IgD-negative memory B cell (primary cell): ENCODE data around the gene HRK. TPM values are rescaled to one million over a fixed set of nuclear protein-coding genes. Genes with fewer than 3 reads are reported as not detected.
A peak's percentile ranks its signal among the peaks of the same experiment; 100 is the strongest.

Experiments used
- H3K27ac Mint-ChIP-seq, 3 donors: one replicate each; pipeline ENCODE4 v1.8.0; 2020 to 2022; ENCODE audit warnings: mild to moderate bottlenecking in 3 of 3, mixed read lengths in 3 of 3, moderate library complexity in 1 of 3
- H3K27me3 Mint-ChIP-seq: one replicate; pipeline ENCODE4 v1.8.0; 2021; ENCODE audit warnings: mixed read lengths
- H3K36me3 Mint-ChIP-seq: one replicate; pipeline ENCODE4 v1.8.0; 2020; ENCODE audit warnings: mild to moderate bottlenecking, mixed read lengths
- H3K4me1 Mint-ChIP-seq, 3 donors: one replicate each; pipeline ENCODE4 v1.8.0; 2020 to 2022; ENCODE audit warnings: mixed read lengths in 3 of 3, mild to moderate bottlenecking in 1 of 3
- H3K4me3 Mint-ChIP-seq, 4 donors: one replicate each; pipeline ENCODE4 v1.8.0; 2020 to 2022; ENCODE audit warnings: mild to moderate bottlenecking in 4 of 4, mixed read lengths in 4 of 4, moderate library complexity in 3 of 4
- H3K9me3 Mint-ChIP-seq, 3 donors: one replicate each; pipeline ENCODE4 v1.8.0; 2020 to 2021; ENCODE audit warnings: mixed read lengths in 3 of 3, mild to moderate bottlenecking in 1 of 3
- polyA plus RNA-seq: library from polyadenylated mRNA; unstranded; fragments of 300-500 nt; fragmentation: Illumina TruSeq; gene quantifications from one replicate; pipeline ENCODE4 v1.2.3, GENCODE V29; 2021

HRK gene
- polyA plus RNA-seq, 1 donor from 2014 or later = 3.7 TPM

- no peak overlapping the region for H3K27ac Mint-ChIP-seq
- no peak overlapping the region for H3K4me3 Mint-ChIP-seq
These were observed 34.1 kb upstream of the HRK start for GRCh38 chr12:116915326-116915725.

GRCh38 chr12:116910645-116911451 lies 29.6 kb upstream of the HRK start, which contains the start of gene FBXW8:
FBXW8 (plus strand) TSS chr12:116910950; CDS start chr12:116911038, 88 bp downstream.
- Mint-ChIP-seq H3K36me3 (peaks cover 1% of the 10 kb centered on the region), H3K9me3 (no peaks in the 10 kb centered on the region), H3K4me3 (peak within 1 kb of the TSS; percentile 88 to 97 (median 95)), H3K27ac (peak within 1 kb of the TSS; percentile 47 to 90 (median 82)), H3K27me3 (peaks cover 1% of the 10 kb centered on the region), H3K4me1 (peaks cover 8 to 25% (median 21%) of the 10 kb centered on the region in 3 donors)

More at GRCh38 chr12:116915326-116915725, 34.1 kb upstream of the HRK start:
- Mint-ChIP-seq H3K9me3 (peaks cover 0 to 6% (median 0%) of the 10 kb centered on the region in 3 donors), H3K36me3 (peaks cover 1% of the 10 kb centered on the region), H3K4me1 (peaks cover 30 to 57% (median 39%) of the 10 kb centered on the region in 3 donors), H3K27me3 (no peaks in the 10 kb centered on the region)

- peak overlapping the region; percentile 80 to 95 (median 94) for H3K4me3 Mint-ChIP-seq
- H3K36me3 Mint-ChIP-seq = peaks cover 1% of the 10 kb centered on the region
- no peaks in the 10 kb centered on the region for H3K9me3 Mint-ChIP-seq
- H3K27ac Mint-ChIP-seq = peak overlapping the region; percentile 2 to 90 (median 82)
- H3K4me1 Mint-ChIP-seq = peaks cover 6 to 23% (median 20%) of the 10 kb centered on the region in 3 donors
- peaks cover 1% of the 10 kb centered on the region for H3K27me3 Mint-ChIP-seq
These were observed 29.0 kb upstream of the HRK start for GRCh38 chr12:116910280-116910644.

- no peak overlapping the region for H3K27ac Mint-ChIP-seq
- H3K9me3 Mint-ChIP-seq = peaks cover 0 to 4% (median 0%) of the 10 kb centered on the region in 3 donors
- H3K4me3 Mint-ChIP-seq = no peak overlapping the region
- H3K27me3 Mint-ChIP-seq = peaks cover 18% of the 10 kb centered on the region
- peaks cover 0 to 5% (median 3%) of the 10 kb centered on the region in 3 donors for H3K4me1 Mint-ChIP-seq
- H3K36me3 Mint-ChIP-seq = peaks cover 6% of the 10 kb centered on the region
These were observed 25.0 kb upstream of the HRK start for GRCh38 chr12:116906285-116906684.

GRCh38 chr12:116903818-116904217 lies 22.6 kb upstream of the HRK start:
- H3K27me3 Mint-ChIP-seq = peaks cover 32% of the 10 kb centered on the region
- peaks cover 0 to 1% (median 0%) of the 10 kb centered on the region in 3 donors for H3K4me1 Mint-ChIP-seq
- H3K36me3 Mint-ChIP-seq = peaks cover 6% of the 10 kb centered on the region
- H3K9me3 Mint-ChIP-seq = peaks cover 0 to 4% (median 0%) of the 10 kb centered on the region in 3 donors
- H3K4me3 Mint-ChIP-seq = no peak overlapping the region
- H3K27ac Mint-ChIP-seq = no peak overlapping the region

- Mint-ChIP-seq H3K9me3 (peaks cover 0 to 4% (median 0%) of the 10 kb centered on the region in 3 donors), H3K27ac (no peak overlapping the region), H3K4me1 (peaks cover 0 to 1% (median 0%) of the 10 kb centered on the region in 3 donors), H3K36me3 (peaks cover 6% of the 10 kb centered on the region), H3K27me3 (peaks cover 40% of the 10 kb centered on the region), H3K4me3 (no peak overlapping the region)
These were observed 20.4 kb upstream of the HRK start for GRCh38 chr12:116901612-116902011.

- peaks cover 32% of the 10 kb centered on the region for H3K27me3 Mint-ChIP-seq
- H3K4me1 Mint-ChIP-seq = peaks cover 0 to 1% (median 0%) of the 10 kb centered on the region in 3 donors
- no peak overlapping the region for H3K4me3 Mint-ChIP-seq
- no peak overlapping the region for H3K27ac Mint-ChIP-seq
- H3K36me3 Mint-ChIP-seq = peaks cover 3% of the 10 kb centered on the region
- peaks cover 0 to 4% (median 0%) of the 10 kb centered on the region in 3 donors for H3K9me3 Mint-ChIP-seq
These were observed 17.4 kb upstream of the HRK start for GRCh38 chr12:116898669-116899068.

GRCh38 chr12:116897476-116897875 lies 16.2 kb upstream of the HRK start:
- peaks cover 2% of the 10 kb centered on the region for H3K36me3 Mint-ChIP-seq
- H3K27ac Mint-ChIP-seq = no peak overlapping the region
- no peak overlapping the region for H3K4me3 Mint-ChIP-seq
- peaks cover 0 to 3% (median 0%) of the 10 kb centered on the region in 3 donors for H3K4me1 Mint-ChIP-seq
- peaks cover 0 to 4% (median 0%) of the 10 kb centered on the region in 3 donors for H3K9me3 Mint-ChIP-seq
- peaks cover 31% of the 10 kb centered on the region for H3K27me3 Mint-ChIP-seq

- H3K36me3 Mint-ChIP-seq = no peaks in the 10 kb centered on the region
- H3K4me3 Mint-ChIP-seq = no peak overlapping the region
- H3K27me3 Mint-ChIP-seq = peaks cover 25% of the 10 kb centered on the region
- no peak overlapping the region for H3K27ac Mint-ChIP-seq
- peaks cover 0 to 3% (median 0%) of the 10 kb centered on the region in 3 donors for H3K4me1 Mint-ChIP-seq
- H3K9me3 Mint-ChIP-seq = peaks cover 0 to 2% (median 0%) of the 10 kb centered on the region in 3 donors
These were observed 15.2 kb upstream of the HRK start for GRCh38 chr12:116896411-116896924.

- H3K27me3 Mint-ChIP-seq = peaks cover 20% of the 10 kb centered on the region
These were observed 13.7 kb upstream of the HRK start for GRCh38 chr12:116894913-116895312.

GRCh38 chr12:116892349-116893140 lies 11.3 kb upstream of the HRK start:
- Mint-ChIP-seq H3K27ac (no peak overlapping the region), H3K9me3 (peaks cover 0 to 2% (median 2%) of the 10 kb centered on the region in 3 donors)

More at GRCh38 chr12:116894913-116895312, 13.7 kb upstream of the HRK start:
- peaks cover 2% of the 10 kb centered on the region for H3K36me3 Mint-ChIP-seq
- peaks cover 0 to 2% (median under 1%) of the 10 kb centered on the region in 3 donors for H3K9me3 Mint-ChIP-seq
- H3K4me1 Mint-ChIP-seq = peaks cover 0 to 3% (median 0%) of the 10 kb centered on the region in 3 donors
- H3K27ac Mint-ChIP-seq = no peak overlapping the region
- H3K4me3 Mint-ChIP-seq = no peak overlapping the region

GRCh38 chr12:116891019-116891418 lies 9.8 kb upstream of the HRK start:
- H3K9me3 Mint-ChIP-seq = peaks cover 0 to 2% (median 2%) of the 10 kb centered on the region in 3 donors

More at GRCh38 chr12:116892349-116893140, 11.3 kb upstream of the HRK start:
- peaks cover 5% of the 10 kb centered on the region for H3K27me3 Mint-ChIP-seq
- no peak overlapping the region for H3K4me3 Mint-ChIP-seq
- H3K4me1 Mint-ChIP-seq = peaks cover 0 to 2% (median 0%) of the 10 kb centered on the region in 3 donors
- peaks cover 2% of the 10 kb centered on the region for H3K36me3 Mint-ChIP-seq

GRCh38 chr12:116890330-116890729 lies 9.1 kb upstream of the HRK start:
- Mint-ChIP-seq H3K9me3 (peaks cover 0 to 2% (median 2%) of the 10 kb centered on the region in 3 donors), H3K27ac (no peak overlapping the region), H3K36me3 (peaks cover 2% of the 10 kb centered on the region), H3K4me1 (peaks cover 2 to 3% (median 3%) of the 10 kb centered on the region in 3 donors), H3K4me3 (no peak overlapping the region), H3K27me3 (peaks cover 15% of the 10 kb centered on the region)

More at GRCh38 chr12:116891019-116891418, 9.8 kb upstream of the HRK start:
- peaks cover 2% of the 10 kb centered on the region for H3K36me3 Mint-ChIP-seq
- H3K27me3 Mint-ChIP-seq = peaks cover 9% of the 10 kb centered on the region
- H3K4me3 Mint-ChIP-seq = no peak overlapping the region
- H3K27ac Mint-ChIP-seq = no peak overlapping the region
- peaks cover 0 to 2% (median 0%) of the 10 kb centered on the region in 3 donors for H3K4me1 Mint-ChIP-seq

GRCh38 chr12:116887897-116888296 lies 6.7 kb upstream of the HRK start:
- H3K27me3 Mint-ChIP-seq = peaks cover 18% of the 10 kb centered on the region
- H3K9me3 Mint-ChIP-seq = peaks cover 0 to 3% (median 2%) of the 10 kb centered on the region in 3 donors
- no peak overlapping the region for H3K27ac Mint-ChIP-seq

More at GRCh38 chr12:116887897-116888296, 6.7 kb upstream of the HRK start:
- Mint-ChIP-seq H3K4me1 (peaks cover 4 to 5% (median 4%) of the 10 kb centered on the region in 3 donors), H3K36me3 (peaks cover 2% of the 10 kb centered on the region), H3K4me3 (no peak overlapping the region)
